Measurements from ENCODE around the gene CRTAP.
"Not testable (repeated sequence)": the region's sequence is repeated elsewhere in the genome, so short reads cannot be mapped to it uniquely, and the experiment has no call there.

The CRTAP gene

DNA sequence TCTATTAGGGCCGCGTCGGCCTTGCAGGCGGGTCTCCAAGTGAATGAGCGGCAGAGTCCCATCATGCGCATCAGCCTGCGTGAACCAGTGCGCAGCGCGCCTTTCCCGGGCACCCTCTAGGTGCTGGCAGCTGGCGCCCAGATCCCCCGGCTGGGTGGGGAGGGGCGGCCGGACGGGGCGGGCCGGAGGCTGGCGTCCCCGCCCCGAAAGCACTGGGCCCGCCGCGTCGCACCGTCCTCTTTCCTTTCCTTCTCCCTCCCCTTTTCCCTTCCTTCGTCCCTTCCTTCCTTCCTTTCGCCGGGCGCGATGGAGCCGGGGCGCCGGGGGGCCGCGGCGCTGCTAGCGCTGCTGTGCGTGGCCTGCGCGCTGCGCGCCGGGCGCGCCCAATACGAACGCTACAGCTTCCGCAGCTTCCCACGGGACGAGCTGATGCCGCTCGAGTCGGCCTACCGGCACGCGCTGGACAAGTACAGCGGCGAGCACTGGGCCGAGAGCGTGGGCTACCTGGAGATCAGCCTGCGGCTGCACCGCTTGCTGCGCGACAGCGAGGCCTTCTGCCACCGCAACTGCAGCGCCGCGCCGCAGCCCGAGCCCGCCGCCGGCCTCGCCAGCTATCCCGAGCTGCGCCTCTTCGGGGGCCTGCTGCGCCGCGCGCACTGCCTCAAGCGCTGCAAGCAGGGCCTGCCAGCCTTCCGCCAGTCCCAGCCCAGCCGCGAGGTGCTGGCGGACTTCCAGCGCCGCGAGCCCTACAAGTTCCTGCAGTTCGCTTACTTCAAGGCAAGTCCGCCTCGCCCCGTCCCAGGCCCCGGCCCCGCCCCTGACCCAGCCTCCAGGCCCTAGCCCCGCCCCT, at the start of gene CRTAP:
Gene CRTAP (plus strand): TSS at position 243 of the 850 bp plus-strand sequence. CDS start 64 bp downstream, at position 307.
- peak; percentile 97 for DNase-seq (ENCODE audit: low spot score)

DNA sequence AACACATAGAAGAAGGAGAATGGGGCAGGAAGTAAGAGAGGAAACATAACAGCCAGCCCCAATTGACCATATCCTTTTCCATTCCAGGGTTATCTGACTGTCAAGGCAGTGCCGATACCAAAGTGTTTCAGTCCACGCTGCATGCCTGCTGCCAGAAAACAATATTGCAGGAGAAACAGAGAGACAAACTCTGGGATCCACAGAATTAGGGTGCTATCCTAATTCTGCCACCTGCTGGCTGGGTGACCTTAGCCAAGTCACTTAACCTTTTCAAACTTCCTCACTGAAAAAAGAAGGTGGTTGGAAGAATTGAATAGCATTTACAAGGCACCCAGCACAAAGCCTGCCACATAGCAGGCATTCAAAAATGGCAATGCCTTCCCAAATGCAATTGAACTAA, 48.9 kb upstream of the CRTAP start:
- no peak for DNase-seq (ENCODE audit: low spot score)

DNA sequence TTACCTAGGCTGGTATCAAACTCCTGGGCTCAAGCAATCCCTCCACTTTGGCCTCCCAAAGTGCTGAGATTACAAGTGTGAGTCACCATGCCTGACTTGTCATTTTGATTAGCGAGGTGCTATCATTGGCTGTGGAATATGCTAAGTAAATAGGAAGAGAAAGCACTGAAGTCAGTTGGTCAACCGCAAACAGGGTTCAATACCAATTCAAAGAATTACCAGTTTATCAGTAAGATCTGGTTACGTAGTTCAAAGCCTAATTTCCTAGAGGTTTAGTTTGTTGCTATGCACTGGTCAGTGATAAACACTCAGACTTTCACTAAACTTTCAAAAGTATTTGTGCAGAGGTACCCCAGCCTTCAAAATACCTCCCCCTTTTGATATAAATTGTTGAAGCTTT, 46.3 kb upstream of the CRTAP start:
- peak; percentile 7 for DNase-seq (ENCODE audit: low spot score)

DNA sequence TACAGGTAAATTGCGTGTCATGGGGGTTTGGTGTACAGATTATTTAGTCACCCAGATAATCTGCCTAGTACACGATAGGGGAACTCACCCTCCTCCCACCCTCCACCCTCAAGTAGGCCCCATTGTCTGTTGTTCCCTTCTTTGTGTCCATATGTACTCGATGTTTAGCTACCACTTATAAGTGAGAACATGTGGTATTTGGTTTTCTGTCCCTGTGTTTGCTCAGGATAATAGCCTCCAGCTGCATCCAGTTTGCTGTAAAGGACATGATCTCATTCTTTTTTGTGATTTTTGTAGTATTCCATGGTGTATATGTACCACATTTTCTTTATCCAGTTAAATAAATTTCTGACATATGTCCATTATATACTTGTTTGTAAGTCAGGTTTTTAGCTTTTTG, 44.0 kb upstream of the CRTAP start:
- DNase-seq (ENCODE audit: low spot score), result not testable (repeated sequence)

DNA sequence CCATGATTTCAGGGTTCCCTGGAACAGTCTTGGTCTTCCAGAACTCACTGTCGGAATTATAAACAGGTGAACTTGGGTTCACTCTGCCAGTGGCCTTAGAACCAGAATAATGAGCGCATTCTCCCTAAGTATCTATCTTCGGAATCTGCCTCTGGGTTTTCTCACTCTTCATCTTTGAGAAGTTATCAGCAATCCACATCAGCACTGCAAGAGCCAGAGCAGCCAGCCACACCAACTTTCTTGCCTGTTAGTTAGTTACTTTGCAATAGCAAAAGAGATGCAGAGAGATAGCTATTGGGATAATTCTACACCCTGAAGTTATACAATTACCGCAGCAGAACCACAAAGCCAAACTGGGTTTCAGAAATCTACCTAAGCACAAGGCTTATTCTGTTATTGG, 42.6 kb upstream of the CRTAP start:
- no peak for DNase-seq (ENCODE audit: low spot score)

DNA sequence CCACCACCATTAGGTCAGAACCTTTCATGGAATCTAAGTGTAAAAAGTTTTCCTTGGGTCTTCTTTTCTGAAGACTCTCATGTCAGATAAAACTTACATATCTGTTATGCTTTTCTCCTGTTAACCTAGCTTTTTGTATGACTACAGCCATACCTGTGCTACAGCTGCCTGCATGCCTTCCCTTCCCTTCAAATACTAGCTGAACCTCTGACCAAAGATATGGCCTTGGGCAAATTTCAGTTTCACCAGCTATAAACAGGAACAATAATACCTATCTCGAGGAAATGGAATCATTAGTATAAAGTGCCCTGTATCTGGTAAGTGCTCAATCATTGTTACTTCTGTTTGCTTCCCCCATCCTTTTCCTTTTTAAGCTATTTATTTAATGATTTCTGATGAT, 41.9 kb upstream of the CRTAP start:
- no peak for DNase-seq (ENCODE audit: low spot score)

DNA sequence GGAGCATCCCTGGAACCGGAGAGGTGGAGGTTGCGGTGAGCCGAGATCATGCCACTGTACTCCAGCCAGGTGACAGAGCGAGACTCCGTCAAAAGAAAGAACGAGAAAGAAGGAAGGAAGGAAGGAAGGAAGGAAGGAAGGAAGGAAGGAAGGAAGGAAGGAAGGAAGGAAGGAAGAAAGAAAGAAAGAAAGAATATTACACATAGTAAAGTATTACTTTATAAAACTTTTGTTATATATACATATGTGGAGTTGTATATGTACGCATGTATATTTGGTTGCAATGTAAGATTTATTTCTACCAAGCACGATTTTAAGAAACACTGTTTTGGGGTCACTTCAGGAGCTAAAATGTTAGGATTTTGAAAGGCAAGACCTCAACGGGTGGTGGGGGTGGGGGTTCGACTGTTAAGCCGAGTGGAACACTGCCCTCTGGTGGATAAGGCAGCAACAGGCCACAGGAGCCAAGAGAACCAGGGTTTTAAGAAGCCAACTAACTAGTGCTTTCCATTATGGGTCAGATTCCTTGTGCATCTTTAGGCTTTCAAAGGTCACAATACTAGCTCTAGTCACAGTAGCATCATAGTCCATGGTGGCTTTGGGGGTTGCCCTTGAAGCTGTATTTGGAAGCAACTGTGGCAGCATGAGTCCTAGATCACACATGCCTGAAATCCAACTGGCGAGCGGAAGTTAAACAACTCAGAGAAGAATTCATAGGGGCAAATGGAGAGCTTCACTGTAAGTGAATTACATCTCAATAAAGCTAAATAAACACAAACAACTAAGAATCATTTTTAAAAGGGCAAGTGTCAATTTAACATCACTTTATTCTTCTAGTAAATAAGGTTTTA, 39.4 kb upstream of the CRTAP start:
- peak; percentile 59 for DNase-seq (ENCODE audit: low spot score)

DNA sequence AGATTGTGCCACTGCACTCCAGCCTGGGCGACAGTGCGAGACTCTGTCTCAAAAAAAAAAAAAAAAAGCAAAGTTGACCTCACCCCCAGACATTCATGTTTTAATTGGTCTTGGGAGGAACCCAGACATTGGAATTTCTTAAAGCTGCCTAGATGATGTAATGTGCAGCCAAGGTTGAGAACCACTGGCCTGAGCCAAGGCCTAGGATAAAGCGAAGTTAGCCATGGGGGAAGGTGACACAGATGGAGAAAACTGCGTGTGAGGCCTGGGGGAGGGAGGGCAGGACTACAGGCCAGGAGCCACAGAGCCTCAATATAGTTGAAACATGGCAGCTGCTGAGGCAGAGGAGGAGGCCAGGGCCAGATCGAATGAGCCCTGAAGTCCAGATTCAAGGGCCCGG, 37.8 kb upstream of the CRTAP start:
- peak; percentile 85 for DNase-seq (ENCODE audit: low spot score)

DNA sequence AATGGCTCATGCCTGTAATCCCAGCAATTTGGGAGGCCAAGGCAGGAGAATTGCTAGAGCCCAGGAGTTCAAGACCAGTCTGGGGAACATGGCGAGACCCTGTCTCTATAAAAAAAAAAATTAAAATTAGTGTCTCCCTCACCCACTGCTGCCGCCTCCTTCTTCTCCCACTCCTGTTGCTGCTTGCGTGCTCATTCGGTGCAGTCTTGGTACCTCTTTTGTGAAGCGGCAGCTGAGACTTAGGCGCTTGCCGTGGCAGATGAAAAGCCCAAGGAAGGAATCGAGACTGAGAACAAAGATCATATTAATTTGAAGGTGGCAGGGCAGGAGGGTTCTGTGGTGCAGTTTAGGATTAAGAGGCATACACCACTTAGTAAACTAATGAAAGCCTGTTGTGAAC, 36.9 kb upstream of the CRTAP start:
- DNase-seq (ENCODE audit: low spot score), result no peak

DNA sequence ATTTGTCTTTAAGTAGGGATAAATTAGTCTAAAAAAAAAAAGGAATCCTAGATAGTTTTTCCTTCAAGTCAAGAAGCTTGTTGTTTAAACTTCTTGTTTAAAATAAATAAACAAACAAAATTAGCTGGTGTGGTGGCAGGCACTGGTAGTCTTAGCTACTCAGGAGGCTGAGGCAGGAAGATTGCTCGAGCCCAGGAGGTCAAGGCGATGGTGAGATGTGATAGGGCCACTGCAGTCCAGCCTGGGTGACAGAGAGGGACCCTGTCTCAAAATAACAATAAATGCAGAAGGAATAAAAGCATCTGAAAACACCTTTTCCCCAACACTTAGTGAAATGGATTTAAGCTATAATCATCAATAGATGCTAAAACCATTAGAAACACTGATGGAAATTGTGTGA, 35.8 kb upstream of the CRTAP start:
- DNase-seq (ENCODE audit: low spot score), result no peak

DNA sequence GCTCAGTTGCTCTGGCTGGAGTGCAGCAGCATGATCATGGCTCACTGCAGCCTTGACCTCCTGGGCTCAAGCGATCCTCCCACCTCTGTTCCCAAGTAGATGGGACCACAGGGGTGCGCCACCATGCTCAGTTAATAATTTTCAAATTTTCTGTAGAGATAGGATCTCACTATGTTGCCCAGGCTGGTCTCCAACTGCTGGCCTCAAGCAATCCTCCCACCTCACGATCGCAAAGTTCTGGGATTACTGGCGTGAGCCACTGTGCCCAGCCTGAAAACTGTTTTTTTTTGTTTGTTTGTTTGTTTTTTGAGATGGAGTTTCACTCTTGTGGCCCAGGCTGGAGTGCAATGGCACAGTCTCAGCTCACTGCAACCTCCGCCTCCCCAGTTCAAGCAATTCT, 34.0 kb upstream of the CRTAP start:
- not testable (repeated sequence) for DNase-seq (ENCODE audit: low spot score)

DNA sequence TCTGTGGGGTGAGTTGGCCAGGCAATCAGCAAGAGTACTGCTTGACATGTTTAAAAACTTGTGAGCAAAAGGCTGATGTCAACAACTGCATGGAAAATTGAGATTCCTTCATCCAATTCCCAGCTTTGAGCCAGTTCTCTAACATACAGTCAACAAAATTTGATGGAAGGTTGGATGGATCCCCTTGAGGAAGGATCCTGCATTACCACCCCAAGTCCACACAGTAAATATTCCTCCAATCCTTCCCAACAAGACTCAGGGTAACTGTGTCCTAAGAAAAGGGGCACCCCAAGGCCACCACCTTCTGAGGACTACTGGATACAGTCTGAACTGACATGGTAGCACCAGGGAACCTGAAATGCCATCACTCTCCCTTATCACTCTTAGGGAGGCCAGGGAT, 32.0 kb upstream of the CRTAP start:
- DNase-seq (ENCODE audit: low spot score), result no peak

DNA sequence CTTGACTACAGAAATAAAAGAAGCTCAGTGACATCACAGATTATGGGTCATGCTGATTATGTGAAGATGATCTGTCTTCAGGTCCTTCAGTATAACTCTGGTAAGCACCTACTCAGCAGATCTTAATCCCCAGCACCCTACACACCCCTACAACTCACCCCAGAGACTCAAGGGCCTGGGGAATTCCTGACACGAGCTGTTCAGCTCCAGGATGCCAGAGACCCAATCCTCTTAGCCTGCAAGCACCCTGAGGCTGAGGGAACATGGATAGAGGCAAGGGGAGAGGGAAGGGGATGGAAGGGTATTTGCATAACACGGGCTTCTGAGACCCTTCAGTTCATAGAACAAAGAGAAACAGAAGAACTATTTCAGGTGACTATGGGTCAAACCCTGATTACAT, 29.9 kb upstream of the CRTAP start:
- no peak for DNase-seq (ENCODE audit: low spot score)

DNA sequence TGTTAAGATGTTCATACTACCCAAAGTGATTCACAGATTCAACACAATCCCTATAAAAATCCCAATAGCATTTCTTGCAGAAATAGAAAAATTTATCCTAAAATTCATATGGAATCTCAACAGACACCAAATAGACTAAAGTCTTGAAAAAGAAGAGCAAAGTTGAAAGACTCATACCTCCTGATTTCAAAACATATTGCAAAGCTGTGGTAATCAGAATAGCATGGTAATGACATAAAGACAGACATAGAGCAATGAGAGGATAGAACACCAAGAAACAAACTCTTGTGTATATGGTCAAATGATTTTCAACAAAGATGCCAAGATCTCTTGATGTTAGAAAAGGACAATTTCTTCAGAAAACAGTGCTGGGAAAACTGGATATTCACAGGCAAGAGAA, 25.1 kb upstream of the CRTAP start:
- DNase-seq (ENCODE audit: low spot score), result no peak

DNA sequence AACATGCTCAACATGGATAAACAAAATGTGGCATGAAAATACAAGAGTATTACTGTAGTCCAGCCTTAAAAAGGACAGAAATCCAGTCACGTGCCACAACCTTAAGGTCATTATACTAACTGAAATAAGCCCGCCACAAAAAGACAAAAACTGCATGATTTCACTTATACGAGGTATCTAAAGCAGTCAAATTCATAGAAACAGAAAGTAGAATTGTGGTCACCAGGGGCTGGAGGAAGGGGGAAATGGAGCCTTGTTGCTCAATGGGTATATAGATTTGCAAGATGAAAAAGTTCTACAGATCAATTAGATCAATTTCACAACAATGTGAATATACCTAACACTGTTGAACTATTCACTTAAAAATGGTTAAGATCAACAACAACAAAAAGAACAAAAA, 24.3 kb upstream of the CRTAP start:
- no peak for DNase-seq (ENCODE audit: low spot score)

DNA sequence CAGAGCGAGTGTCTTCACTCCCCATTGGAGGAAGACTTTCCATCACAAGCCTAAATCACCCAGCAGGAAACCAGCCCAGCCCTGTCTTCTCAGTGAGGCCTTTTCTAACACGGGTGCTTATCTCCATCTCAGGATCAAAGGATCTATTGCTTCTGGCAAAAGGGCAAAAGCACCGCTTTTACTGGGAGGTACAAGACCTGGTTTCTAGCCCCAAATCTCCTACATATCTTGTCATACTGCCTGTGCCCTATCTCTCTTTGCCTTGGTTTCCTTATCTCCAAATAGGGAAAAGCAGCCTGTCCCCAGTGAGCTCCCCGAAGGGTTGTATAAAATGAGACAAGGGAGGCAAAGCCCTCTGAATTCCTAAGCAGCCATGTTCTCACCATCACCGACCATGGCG, 22.1 kb upstream of the CRTAP start:
- DNase-seq (ENCODE audit: low spot score), result no peak

DNA sequence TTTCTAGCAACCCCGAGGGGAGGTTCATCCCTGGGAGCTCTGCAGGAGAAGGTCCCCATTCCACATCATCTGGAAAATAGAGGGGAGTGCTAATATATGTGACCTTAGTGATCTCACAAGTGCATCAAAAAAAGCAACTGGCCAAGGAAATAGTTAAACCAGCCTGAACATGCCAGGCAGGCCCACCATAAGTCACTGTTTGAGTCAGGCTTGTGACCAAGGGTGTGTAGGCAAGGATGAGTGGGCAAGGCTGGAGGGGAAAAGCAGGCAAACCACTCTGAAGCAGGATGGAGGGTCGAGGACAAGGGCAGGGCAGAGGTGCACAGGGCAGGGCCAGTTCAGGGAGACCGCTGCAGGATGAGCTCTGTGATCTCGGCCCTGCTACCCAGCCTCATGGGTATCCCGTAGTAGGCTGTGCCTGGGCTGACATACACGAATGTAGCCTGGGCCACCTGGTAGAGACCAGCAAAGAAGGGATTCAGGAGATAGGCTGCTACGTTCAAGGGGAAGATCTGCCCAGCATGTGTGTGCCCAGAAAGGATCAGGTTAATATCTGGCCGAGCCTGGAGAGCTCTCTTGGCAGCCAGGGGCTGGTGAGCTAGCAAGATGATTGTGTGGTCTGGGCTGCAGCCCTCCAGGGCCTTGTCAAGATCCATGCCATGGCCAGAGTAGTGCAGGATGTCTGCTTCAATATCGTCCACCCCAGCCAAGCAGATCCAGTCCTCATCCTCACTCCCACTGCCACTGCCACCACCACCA, 21.1 kb upstream of the CRTAP start:
- DNase-seq (ENCODE audit: low spot score), result no peak

DNA sequence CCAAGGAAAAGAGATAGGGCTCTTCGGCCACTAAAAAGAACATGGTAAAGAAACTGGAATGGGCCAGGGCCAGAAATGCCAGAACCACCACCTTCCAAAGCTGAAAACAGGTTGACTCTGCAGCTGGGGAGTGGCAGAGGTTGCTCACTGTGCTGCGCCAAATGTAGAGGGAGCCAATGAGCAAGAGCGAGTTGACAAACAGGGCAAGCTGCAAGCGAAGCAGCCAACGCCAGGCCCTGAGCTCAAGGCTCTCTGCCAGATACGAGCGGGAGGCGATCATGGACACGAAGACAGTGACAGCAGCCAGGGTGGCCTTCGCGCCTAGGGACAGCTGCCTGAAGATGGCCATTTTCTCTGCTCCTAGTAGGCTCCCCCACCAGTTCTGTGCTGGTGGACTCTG, 20.0 kb upstream of the CRTAP start:
- no peak for DNase-seq (ENCODE audit: low spot score)

DNA sequence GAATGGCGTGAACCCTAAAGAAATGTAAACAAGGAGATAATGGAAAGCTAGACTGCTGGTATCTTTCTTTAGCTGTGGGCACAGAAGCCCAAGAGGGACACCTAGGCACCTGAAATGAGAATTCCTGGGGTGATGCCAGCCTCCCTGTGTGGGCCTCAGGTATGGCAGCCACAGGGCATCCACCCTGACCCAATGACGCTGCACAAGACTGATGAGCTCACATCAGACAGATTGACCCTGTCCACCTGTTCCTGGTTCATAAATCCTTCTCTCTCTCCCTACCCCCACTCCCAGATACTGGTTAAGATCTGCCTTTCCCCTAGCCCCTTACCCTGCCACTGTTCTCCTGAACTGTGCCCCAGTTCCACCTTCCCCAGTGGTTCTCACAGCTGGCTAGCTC, 18.4 kb upstream of the CRTAP start:
- peak; percentile 58 for DNase-seq (ENCODE audit: low spot score)

DNA sequence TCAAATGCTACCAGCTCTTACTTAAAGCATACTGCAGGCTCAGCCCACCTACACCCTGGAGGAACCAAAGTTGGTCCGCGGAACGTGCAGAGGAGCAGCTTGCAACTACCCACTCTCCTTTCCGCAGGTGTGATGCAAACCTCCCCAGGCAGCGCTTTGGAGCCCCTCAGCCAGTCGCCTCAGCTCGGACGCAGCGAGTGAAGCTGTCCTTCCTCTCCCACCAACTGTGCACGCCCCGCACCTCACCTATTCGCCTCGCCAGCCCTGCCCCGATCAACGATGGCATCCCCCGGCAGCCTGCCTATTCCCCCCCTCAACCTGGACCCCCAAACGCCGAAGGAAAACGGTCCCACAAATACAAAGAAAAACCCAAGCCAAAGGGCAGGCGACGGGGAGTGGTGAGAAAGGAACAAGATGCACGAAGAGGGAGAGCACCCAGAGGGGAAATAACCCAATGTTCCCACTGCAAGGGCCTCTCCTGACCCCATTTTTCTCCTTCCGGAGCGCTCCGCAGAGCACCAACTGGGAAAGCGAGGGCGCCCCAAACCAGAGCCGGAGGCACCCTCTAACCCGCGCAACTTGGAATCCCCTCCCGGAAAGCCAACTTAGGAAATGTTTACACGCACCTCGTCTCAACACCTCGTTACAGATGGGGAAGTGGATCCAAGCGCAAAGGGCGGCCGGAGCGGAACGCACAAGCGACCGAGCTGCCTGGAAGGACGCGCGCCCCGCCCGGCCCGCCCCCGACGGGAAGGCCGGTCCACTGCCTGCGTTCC, 17.5 kb upstream of the CRTAP start:
- peak; percentile 40 for DNase-seq (ENCODE audit: low spot score)

DNA sequence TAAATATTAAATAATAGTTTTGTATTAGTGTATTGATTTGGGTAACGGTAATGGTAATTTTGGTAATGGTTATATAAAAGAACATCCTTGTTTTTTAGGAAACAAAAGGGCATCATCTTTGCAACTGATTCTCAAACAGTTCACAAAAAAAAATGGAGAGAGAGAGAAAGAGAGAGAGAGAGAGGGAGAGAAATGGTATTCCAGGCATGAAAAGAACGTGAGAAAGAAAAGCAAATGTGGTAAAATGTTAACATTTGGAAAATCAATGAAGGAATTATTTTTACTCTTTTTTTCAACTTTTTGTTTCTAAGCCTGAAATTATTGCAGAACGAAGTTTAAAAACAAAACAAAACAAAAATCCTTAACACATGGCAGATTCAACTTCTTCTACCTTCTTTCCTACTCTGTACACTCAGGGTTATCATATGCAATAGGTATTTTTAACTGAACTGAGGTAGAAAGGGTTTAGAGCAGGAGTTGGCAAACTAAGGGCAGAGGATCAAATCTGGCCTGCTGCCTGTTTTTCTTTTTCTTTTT, 14.6 kb upstream of the CRTAP start:
- DNase-seq (ENCODE audit: low spot score), result no peak

Data from kidney tubule cell (primary cell).